ENCODE results near the gene PRKACB.

The PRKACB gene

DNA sequence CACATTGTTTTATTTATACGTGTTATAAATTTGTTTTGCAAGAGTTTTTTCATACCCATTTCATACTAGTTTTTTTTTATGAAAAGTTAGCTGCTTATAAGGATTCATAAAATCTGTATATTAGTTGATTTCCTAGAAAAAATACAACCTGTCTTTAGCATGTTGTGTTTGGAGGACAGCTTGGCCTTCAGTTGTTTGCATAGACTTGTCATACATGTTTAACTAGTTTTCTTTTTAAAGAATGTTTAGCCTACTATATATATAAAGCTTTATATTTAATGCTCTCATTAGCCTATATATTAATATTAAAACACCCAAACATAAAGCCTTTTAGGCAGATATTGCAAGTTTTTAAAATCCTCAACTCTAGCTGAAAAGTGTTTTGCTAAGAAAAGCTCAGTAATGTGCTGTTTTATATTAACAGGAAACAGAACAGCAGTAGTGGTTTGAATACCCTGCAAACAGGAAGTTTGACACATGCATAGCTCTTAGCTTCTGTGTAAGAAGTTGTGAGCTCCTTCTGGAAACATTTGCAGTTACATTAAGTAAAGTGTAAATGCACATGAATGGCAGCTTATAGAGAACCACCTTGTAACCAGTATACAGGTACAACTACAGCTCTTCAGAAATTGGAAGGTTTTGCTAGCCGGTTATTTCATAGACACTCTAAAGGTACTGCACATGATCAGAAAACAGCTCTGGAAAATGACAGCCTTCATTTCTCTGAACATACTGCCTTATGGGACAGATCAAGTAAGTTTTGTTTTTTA lies at the start of gene PRKACB:
TSS of gene PRKACB (plus strand) at position 476 of the 770 bp plus-strand sequence. CDS start at position 567, 91 bp downstream.
- H3K79me2 ChIP-seq (ENCODE audit: insufficient read depth, low read length) = peaks cover 54% of the 10 kb centered on the region
- H3K4me2 ChIP-seq (ENCODE audit: insufficient read depth, low read length) = peak within 1 kb of the TSS; percentile 79
- H4K20me1 ChIP-seq (ENCODE audit: insufficient read depth, low read length) = no peaks in the 10 kb centered on the region
- no peaks in the 10 kb centered on the region for H3K9me3 ChIP-seq (ENCODE audit: insufficient read depth, low read length, severe bottlenecking)
- H3K27ac ChIP-seq (ENCODE audit: low read length) = peak within 1 kb of the TSS; percentile 97
- H3K4me3 ChIP-seq (ENCODE audit: low read depth in 1 of 2, low read length in 2 of 2) = peak within 1 kb of the TSS; percentile 69 to 72
- DNase-seq (peak; percentile 38), ATAC-seq (ENCODE audit: insufficient read depth, low read depth) (peak; percentile 94)
- H3K4me1 ChIP-seq (ENCODE audit: insufficient read depth, low read length) = peaks cover 43% of the 10 kb centered on the region
- no peaks in the 10 kb centered on the region for H3K27me3 ChIP-seq (ENCODE audit: insufficient read depth, low read length, poor library complexity)
- peak within 1 kb of the TSS; percentile 68 for H2AFZ ChIP-seq (ENCODE audit: low read depth, low read length)
- H3K9ac ChIP-seq (ENCODE audit: low read depth, low read length) = peak within 1 kb of the TSS; percentile 81
- TF ChIP-seq EZH2 (IDR thresholded peaks at IDR 0.05; ENCODE audit: borderline replicate concordance, low read depth, low read length, severe bottlenecking) = no peak
- TF ChIP-seq, protein P1, sequence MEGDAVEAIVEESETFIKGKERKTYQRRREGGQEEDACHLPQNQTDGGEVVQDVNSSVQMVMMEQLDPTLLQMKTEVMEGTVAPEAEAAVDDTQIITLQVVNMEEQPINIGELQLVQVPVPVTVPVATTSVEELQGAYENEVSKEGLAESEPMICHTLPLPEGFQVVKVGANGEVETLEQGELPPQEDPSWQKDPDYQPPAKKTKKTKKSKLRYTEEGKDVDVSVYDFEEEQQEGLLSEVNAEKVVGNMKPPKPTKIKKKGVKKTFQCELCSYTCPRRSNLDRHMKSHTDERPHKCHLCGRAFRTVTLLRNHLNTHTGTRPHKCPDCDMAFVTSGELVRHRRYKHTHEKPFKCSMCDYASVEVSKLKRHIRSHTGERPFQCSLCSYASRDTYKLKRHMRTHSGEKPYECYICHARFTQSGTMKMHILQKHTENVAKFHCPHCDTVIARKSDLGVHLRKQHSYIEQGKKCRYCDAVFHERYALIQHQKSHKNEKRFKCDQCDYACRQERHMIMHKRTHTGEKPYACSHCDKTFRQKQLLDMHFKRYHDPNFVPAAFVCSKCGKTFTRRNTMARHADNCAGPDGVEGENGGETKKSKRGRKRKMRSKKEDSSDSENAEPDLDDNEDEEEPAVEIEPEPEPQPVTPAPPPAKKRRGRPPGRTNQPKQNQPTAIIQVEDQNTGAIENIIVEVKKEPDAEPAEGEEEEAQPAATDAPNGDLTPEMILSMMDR (IDR thresholded peaks at IDR 0.05; ENCODE audit: borderline replicate concordance, extremely low read depth, low read length, poor library complexity, severe bottlenecking) = no peak
- peaks cover 3% of the 10 kb centered on the region; the same call in 1 of the 2 replicates for H3K36me3 ChIP-seq (ENCODE audit: insufficient read depth, low read length)

DNA sequence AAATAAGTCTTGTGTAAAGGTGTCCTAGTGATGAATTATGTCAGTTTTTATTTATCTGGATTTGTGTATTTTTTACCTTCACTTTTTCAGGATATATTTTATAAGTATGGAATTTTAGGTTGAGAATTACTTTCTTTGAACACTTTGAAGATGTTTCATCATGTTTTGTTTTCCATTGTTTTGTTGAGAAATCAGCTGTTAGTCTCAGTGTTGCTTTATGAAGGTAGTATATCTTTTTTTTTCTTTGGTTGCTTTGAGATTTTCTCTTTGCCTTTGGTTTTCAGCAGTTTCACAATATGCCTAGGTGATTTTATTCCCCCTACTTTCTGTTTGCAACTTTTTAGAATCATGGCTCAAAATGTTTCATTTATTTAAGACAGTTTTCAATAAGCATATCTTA lies 48.8 kb upstream of the PRKACB start:
- Histone ChIP-seq H3K4me2 (ENCODE audit: insufficient read depth, low read length) (no peak overlapping the region), H3K4me1 (ENCODE audit: insufficient read depth, low read length) (no peaks in the 10 kb centered on the region; the same call in 1 of the 2 replicates), H4K20me1 (ENCODE audit: insufficient read depth, low read length) (no peaks in the 10 kb centered on the region), H3K27me3 (ENCODE audit: insufficient read depth, low read length, poor library complexity) (no peaks in the 10 kb centered on the region), H2AFZ (ENCODE audit: low read depth, low read length) (no peak overlapping the region), H3K9me3 (ENCODE audit: insufficient read depth, low read length, severe bottlenecking) (no peaks in the 10 kb centered on the region), H3K79me2 (ENCODE audit: insufficient read depth, low read length) (peaks cover 15% of the 10 kb centered on the region), H3K4me3 (ENCODE audit: low read depth in 1 of 2, low read length in 2 of 2) (no peak overlapping the region), H3K27ac (ENCODE audit: low read length) (no peak overlapping the region), H3K36me3 (ENCODE audit: insufficient read depth, low read length) (no peaks in the 10 kb centered on the region), H3K9ac (ENCODE audit: low read depth, low read length) (no peak overlapping the region)
- no peak for DNase-seq
- TF ChIP-seq, protein P1 (IDR thresholded peaks at IDR 0.05; ENCODE audit: borderline replicate concordance, extremely low read depth, low read length, poor library complexity, severe bottlenecking) = no peak
- TF ChIP-seq EZH2 (IDR thresholded peaks at IDR 0.05; ENCODE audit: borderline replicate concordance, low read depth, low read length, severe bottlenecking) = no peak
- no peak for ATAC-seq (ENCODE audit: insufficient read depth, low read depth)

GRCh38 chr1:84096176-84096575 lies 47.9 kb upstream of the PRKACB start:
- Histone ChIP-seq H2AFZ (ENCODE audit: low read depth, low read length) (no peak overlapping the region), H4K20me1 (ENCODE audit: insufficient read depth, low read length) (no peaks in the 10 kb centered on the region), H3K36me3 (ENCODE audit: insufficient read depth, low read length) (no peaks in the 10 kb centered on the region), H3K27ac (ENCODE audit: low read length) (no peak overlapping the region), H3K4me1 (ENCODE audit: insufficient read depth, low read length) (no peaks in the 10 kb centered on the region), H3K9me3 (ENCODE audit: insufficient read depth, low read length, severe bottlenecking) (no peaks in the 10 kb centered on the region), H3K27me3 (ENCODE audit: insufficient read depth, low read length, poor library complexity) (no peaks in the 10 kb centered on the region), H3K4me2 (ENCODE audit: insufficient read depth, low read length) (no peak overlapping the region), H3K9ac (ENCODE audit: low read depth, low read length) (no peak overlapping the region), H3K4me3 (ENCODE audit: low read depth in 1 of 2, low read length in 2 of 2) (no peak overlapping the region), H3K79me2 (ENCODE audit: insufficient read depth, low read length) (peaks cover 15% of the 10 kb centered on the region)
- ATAC-seq (ENCODE audit: insufficient read depth, low read depth) (no peak), DNase-seq (no peak)
- no peak for TF ChIP-seq EZH2 (IDR thresholded peaks at IDR 0.05; ENCODE audit: borderline replicate concordance, low read depth, low read length, severe bottlenecking)
- TF ChIP-seq, protein P1 (IDR thresholded peaks at IDR 0.05; ENCODE audit: borderline replicate concordance, extremely low read depth, low read length, poor library complexity, severe bottlenecking) = no peak

Measured in DND-41 (cell line).